K562 (cell line): ENCODE measurements around the gene HS3ST2. TPM values are rescaled to one million over a fixed set of nuclear protein-coding genes. Genes with fewer than 3 reads are reported as not detected.
A peak's percentile ranks its signal among the peaks of the same experiment; 100 is the strongest.

Experiments used
- ARID3A ChIP-seq: IDR thresholded peaks from 2 replicates; pipeline ENCODE4 v1.6.1; 2012; ENCODE audit warnings: low read depth, low read length, improper control_type of control experiment, borderline replicate concordance
- BDP1 ChIP-seq: IDR thresholded peaks from 3 replicates; pipeline ENCODE4 v1.6.1; 2011; ENCODE audit not compliant: insufficient read length, insufficient read depth
- CBX5 ChIP-seq: IDR thresholded peaks from 2 replicates; pipeline ENCODE4 v1.6.1; 2014; ENCODE audit warnings: low read depth, borderline replicate concordance
- CREB3L1 ChIP-seq: fragments of 450-650 bp; IDR thresholded peaks from 2 replicates; pipeline ENCODE4 v1.6.1; 2014; ENCODE audit warnings: low read depth, mild to moderate bottlenecking, moderate library complexity, borderline replicate concordance
- DEAF1 ChIP-seq: fragments of 450-650 bp; formaldehyde crosslinking; IDR thresholded peaks from 2 replicates; pipeline ENCODE4 v1.4.0; 2020; ENCODE audit warnings: mild to moderate bottlenecking, moderate library complexity
- EGR1 ChIP-seq: fragments of 450-650 bp; conservative IDR thresholded peaks from 2 replicates; pipeline ENCODE4 v1.6.1; 2017; ENCODE audit warnings: mild to moderate bottlenecking
- GABPA ChIP-seq: fragments of 200-800 bp; sonication (Bioruptor generic); conservative IDR thresholded peaks from 2 replicates; pipeline ENCODE4 v1.6.1; 2016; ENCODE audit warnings: low read depth, missing genetic modification characterization, missing compliant biosample characterization
- JUNB ChIP-seq: fragments of 450-650 bp; formaldehyde crosslinking; conservative IDR thresholded peaks from 2 replicates; pipeline ENCODE4 v1.4.0; 2020; ENCODE audit warnings: mild to moderate bottlenecking
- LCOR ChIP-seq: sonication (generic); formaldehyde crosslinking; IDR thresholded peaks from 2 replicates; pipeline ENCODE4 v1.8.0; 2022; ENCODE audit warnings: mild to moderate bottlenecking, missing genetic modification reagents
- MXI1 ChIP-seq: IDR thresholded peaks from 2 replicates; pipeline ENCODE4 v1.6.1; 2011; ENCODE audit warnings: low read depth, mild to moderate bottlenecking, improper control_type of control experiment, low read length
- NFIC ChIP-seq: fragments of 450-650 bp; IDR thresholded peaks from 2 replicates; pipeline ENCODE4 v1.6.1; 2017; ENCODE audit warnings: mild to moderate bottlenecking, inconsistent platforms
- NR1H2 ChIP-seq: sonication (generic); formaldehyde crosslinking; IDR thresholded peaks from 2 replicates; pipeline ENCODE4 v1.4.0; 2020; ENCODE audit warnings: mild to moderate bottlenecking, missing genetic modification reagents
- NRF1 ChIP-seq, 2 experiments: fragments of 450-650 bp; IDR thresholded peaks in 1 of 2; conservative IDR thresholded peaks in 1 of 2; 2 replicates each; pipeline ENCODE4 v1.6.1; 2014; ENCODE audit warnings: mild to moderate bottlenecking in 2 of 2
- SMARCC2 ChIP-seq: fragments of 450-650 bp; IDR thresholded peaks from 2 replicates; pipeline ENCODE4 v1.6.1; 2017; ENCODE audit warnings: antibody characterized with exemption, moderate library complexity, mild to moderate bottlenecking, low read depth
- SMC3 ChIP-seq: conservative IDR thresholded peaks from 2 replicates; pipeline ENCODE4 v1.6.1; 2011; ENCODE audit warnings: low read depth, low read length, improper control_type of control experiment; ENCODE audit not compliant: insufficient read depth
- ZBTB17 ChIP-seq: fragments of 450-650 bp; formaldehyde crosslinking; IDR thresholded peaks from 2 replicates; pipeline ENCODE4 v1.4.0; 2020; ENCODE audit warnings: mild to moderate bottlenecking
- ZC3H8 ChIP-seq: fragments of 450-650 bp; IDR thresholded peaks from 2 replicates; pipeline ENCODE4 v1.6.1; 2017
- ZKSCAN3 ChIP-seq: fragments of 250-450 bp; sonication (Bioruptor Pico); IDR thresholded peaks from 2 replicates; pipeline ENCODE4 v1.4.0; 2020
- ZKSCAN8 ChIP-seq: fragments of 200-800 bp; sonication (Bioruptor generic); IDR thresholded peaks from 2 replicates; pipeline ENCODE4 v1.6.1; 2016; ENCODE audit warnings: missing genetic modification characterization, missing compliant biosample characterization
- ZNF121 ChIP-seq: sonication (generic); formaldehyde crosslinking; conservative IDR thresholded peaks from 2 replicates; pipeline ENCODE4 v1.8.0; 2022; ENCODE audit warnings: missing genetic modification reagents
- ZNF232 ChIP-seq: sonication (generic); formaldehyde crosslinking; IDR thresholded peaks from 2 replicates; pipeline ENCODE4 v1.8.0; 2022; ENCODE audit warnings: mild to moderate bottlenecking, missing genetic modification reagents
- ZNF507 ChIP-seq: conservative IDR thresholded peaks from 2 replicates; pipeline ENCODE4 v1.6.1; 2017; ENCODE audit warnings: missing genetic modification characterization, missing compliant biosample characterization
- ZNF561 ChIP-seq: fragments of 450-650 bp; formaldehyde crosslinking; conservative IDR thresholded peaks from 2 replicates; pipeline ENCODE4 v1.4.0; 2020; ENCODE audit warnings: mild to moderate bottlenecking, moderate library complexity
- ZNF785 ChIP-seq: fragments of 250-450 bp; sonication (Bioruptor Pico); IDR thresholded peaks from 2 replicates; pipeline ENCODE4 v1.4.0; 2020; ENCODE audit warnings: mild to moderate bottlenecking
- polyA plus RNA-seq, 8 experiments: library from polyadenylated mRNA; depleted of rRNA in 4 of 8; stranded (reverse) in 5 of 8; unstranded in 3 of 8; fragments of >200 nt; fragmentation: Nextera tagmentation in 2 of 8; fragmentation: Illumina TruSeq in 1 of 8; extraction: Ambion mirVana in 2 of 8; extraction: Trizol in 1 of 8; gene quantifications; 2 replicates each; pipeline versions ENCODE4 v1.2.1 to v1.2.3, GENCODE V29; 2011 to 2014; ENCODE audit warnings: inconsistent platforms in 1 of 8, missing spikeins in 1 of 8
- total RNA-seq, 7 experiments: library from RNA; depleted of rRNA in 6 of 7; stranded (reverse); fragments of >200 nt in 6 of 7; fragmentation: Illumina TruSeq in 2 of 7; extraction: Trizol in 2 of 7; gene quantifications; 2 replicates each; pipeline versions ENCODE4 v1.2.1 to v1.2.3, GENCODE V29; 2011 to 2021; ENCODE audit warnings: low replicate concordance in 1 of 7
- TF ChIP-seq, protein P1 (sequence below): fragments of 450-650 bp; IDR thresholded peaks from 2 replicates; pipeline ENCODE4 v1.6.1; 2016; ENCODE audit warnings: borderline replicate concordance

Gene HS3ST2
- total and polyA plus RNA-seq, 9 of the 15 experiments (the other 6 are each of a cell fraction or from before 2014, with no cell fraction given), result not detected

DNA sequence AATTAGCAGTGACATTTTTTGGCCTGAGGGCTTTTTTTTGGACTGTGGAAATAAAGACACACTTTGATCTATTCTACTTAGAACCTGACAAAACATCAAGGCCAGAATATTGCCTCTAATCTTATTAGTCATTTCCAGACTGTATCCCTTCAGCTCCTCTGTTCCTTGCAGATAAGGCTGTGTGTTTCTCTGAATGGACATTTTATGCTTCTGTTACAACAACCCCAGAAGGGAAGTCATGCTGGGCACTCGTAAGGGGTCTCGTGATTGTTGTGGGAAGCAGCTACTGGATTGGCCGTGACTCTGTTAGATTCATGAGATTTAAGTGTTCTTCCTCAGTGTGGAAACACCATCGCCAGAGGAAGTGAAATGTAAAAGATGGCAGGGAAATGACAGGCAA, 31.6 kb upstream of the HS3ST2 start (continued):
- no peak for TF ChIP-seq JUNB (CRISPR knock-in tag)
- no peak for TF ChIP-seq LCOR (CRISPR knock-in tag)
- TF ChIP-seq MXI1, result no peak
- TF ChIP-seq CBX5, result no peak
- no peak for TF ChIP-seq ZNF232 (CRISPR knock-in tag)
- TF ChIP-seq ZC3H8, result no peak
- TF ChIP-seq CREB3L1, result no peak
- TF ChIP-seq ARID3A, result no peak
- TF ChIP-seq SMC3, result no peak
- no peak for TF ChIP-seq ZKSCAN3
- TF ChIP-seq DEAF1 (CRISPR knock-in tag), result no peak
- 0 out of 2 replicates have a peak, but pooled peaks have one; percentile 14 for TF ChIP-seq GABPA
- TF ChIP-seq ZNF785, result no peak
- TF ChIP-seq SMARCC2, result no peak
- TF ChIP-seq EGR1, result no peak
- TF ChIP-seq NRF1 (conservative IDR thresholded peaks at IDR 0.05 in 1 of 2, IDR thresholded peaks at IDR 0.05 in 1 of 2), result no peak
- no peak for TF ChIP-seq ZNF507 (tag)
- no peak for TF ChIP-seq BDP1
- TF ChIP-seq NR1H2 (CRISPR knock-in tag), result no peak
- TF ChIP-seq ZBTB17 (CRISPR knock-in tag), result no peak
- TF ChIP-seq, protein P1, sequence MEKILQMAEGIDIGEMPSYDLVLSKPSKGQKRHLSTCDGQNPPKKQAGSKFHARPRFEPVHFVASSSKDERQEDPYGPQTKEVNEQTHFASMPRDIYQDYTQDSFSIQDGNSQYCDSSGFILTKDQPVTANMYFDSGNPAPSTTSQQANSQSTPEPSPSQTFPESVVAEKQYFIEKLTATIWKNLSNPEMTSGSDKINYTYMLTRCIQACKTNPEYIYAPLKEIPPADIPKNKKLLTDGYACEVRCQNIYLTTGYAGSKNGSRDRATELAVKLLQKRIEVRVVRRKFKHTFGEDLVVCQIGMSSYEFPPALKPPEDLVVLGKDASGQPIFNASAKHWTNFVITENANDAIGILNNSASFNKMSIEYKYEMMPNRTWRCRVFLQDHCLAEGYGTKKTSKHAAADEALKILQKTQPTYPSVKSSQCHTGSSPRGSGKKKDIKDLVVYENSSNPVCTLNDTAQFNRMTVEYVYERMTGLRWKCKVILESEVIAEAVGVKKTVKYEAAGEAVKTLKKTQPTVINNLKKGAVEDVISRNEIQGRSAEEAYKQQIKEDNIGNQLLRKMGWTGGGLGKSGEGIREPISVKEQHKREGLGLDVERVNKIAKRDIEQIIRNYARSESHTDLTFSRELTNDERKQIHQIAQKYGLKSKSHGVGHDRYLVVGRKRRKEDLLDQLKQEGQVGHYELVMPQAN, result no peak
- no peak for TF ChIP-seq ZNF121 (CRISPR knock-in tag)
- TF ChIP-seq ZNF561, result no peak
- no peak for TF ChIP-seq ZKSCAN8
- TF ChIP-seq NFIC, result no peak
